Astrocyte (in vitro differentiated cells and primary cell): ENCODE results near the gene SAMD4B. TPM values are rescaled to one million over a fixed set of nuclear protein-coding genes. Genes with fewer than 3 reads are reported as not detected.

Experiments
- DNase-seq: peaks from one replicate; pipeline ENCODE4 v3.0.0-alpha.2; 2010; ENCODE audit warnings: low read depth
- FAIRE-seq: peaks from 2 replicates; lab custom pipeline; 2011; peaks lifted over from hg19 to GRCh38; lab: Jason Lieb, UNC
- H2AFZ ChIP-seq: 2 replicates; pipeline ENCODE4 v1.6.0; 2012; ENCODE audit warnings: low read depth, low read length, inconsistent platforms
- H3K27ac ChIP-seq: 2 replicates; pipeline ENCODE4 v1.5.1; 2011; ENCODE audit warnings: low read depth, low read length, inconsistent platforms
- H3K27me3 ChIP-seq: 2 replicates; pipeline ENCODE4 v1.6.0; 2011; ENCODE audit warnings: low read length, inconsistent platforms; ENCODE audit not compliant: insufficient read depth
- H3K36me3 ChIP-seq: 2 replicates; pipeline ENCODE4 v1.5.1; 2011; ENCODE audit warnings: low read length, inconsistent platforms; ENCODE audit not compliant: insufficient read depth
- H3K4me1 ChIP-seq: 2 replicates; pipeline ENCODE4 v1.5.1; 2011; ENCODE audit warnings: low read length, inconsistent platforms; ENCODE audit not compliant: insufficient read depth
- H3K4me2 ChIP-seq: 2 replicates; pipeline ENCODE4 v1.6.0; 2012; ENCODE audit warnings: low read length, inconsistent platforms
- H3K4me3 ChIP-seq: 2 replicates; pipeline ENCODE4 v1.5.1; 2011; ENCODE audit warnings: low read depth, mild to moderate bottlenecking, low read length, inconsistent platforms; ENCODE audit not compliant: insufficient read depth
- H3K79me2 ChIP-seq: 2 replicates; pipeline ENCODE4 v1.6.0; 2012; ENCODE audit warnings: mild to moderate bottlenecking, low read length, inconsistent platforms; ENCODE audit not compliant: insufficient read depth
- H3K9ac ChIP-seq: 2 replicates; pipeline ENCODE4 v1.6.0; 2012; ENCODE audit warnings: mild to moderate bottlenecking, low read length, inconsistent platforms
- H3K9me3 ChIP-seq: 2 replicates; pipeline ENCODE4 v1.5.1; 2012; ENCODE audit warnings: low read depth, mild to moderate bottlenecking, low read length, inconsistent platforms; ENCODE audit not compliant: insufficient read depth
- H4K20me1 ChIP-seq: 2 replicates; pipeline ENCODE4 v1.6.0; 2012; ENCODE audit warnings: low read length, inconsistent platforms; ENCODE audit not compliant: insufficient read depth
- H3K27ac Mint-ChIP-seq: one replicate; pipeline ENCODE4 v1.8.0; 2021; ENCODE audit warnings: mild to moderate bottlenecking, mixed read lengths; ENCODE audit not compliant: unreplicated experiment
- H3K27me3 Mint-ChIP-seq: one replicate; pipeline ENCODE4 v1.8.0; 2021; ENCODE audit warnings: low read depth, mixed read lengths; ENCODE audit not compliant: unreplicated experiment
- H3K36me3 Mint-ChIP-seq: one replicate; pipeline ENCODE4 v1.8.0; 2021; ENCODE audit warnings: low read depth, mixed read lengths; ENCODE audit not compliant: unreplicated experiment
- H3K4me1 Mint-ChIP-seq: one replicate; pipeline ENCODE4 v1.8.0; 2021; ENCODE audit warnings: low read depth, mixed read lengths; ENCODE audit not compliant: unreplicated experiment
- H3K4me3 Mint-ChIP-seq: one replicate; pipeline ENCODE4 v1.8.0; 2021; ENCODE audit warnings: mild to moderate bottlenecking, moderate library complexity, mixed read lengths; ENCODE audit not compliant: unreplicated experiment
- H3K9me3 Mint-ChIP-seq: one replicate; pipeline ENCODE4 v1.8.0; 2021; ENCODE audit warnings: mild to moderate bottlenecking, mixed read lengths; ENCODE audit not compliant: unreplicated experiment
- CTCF ChIP-seq: IDR thresholded peaks from 2 replicates; pipeline ENCODE4 v1.5.1; 2011; ENCODE audit warnings: low read depth, mild to moderate bottlenecking, inconsistent platforms, low read length, moderate library complexity; ENCODE audit not compliant: insufficient read depth
- EZH2 ChIP-seq: IDR thresholded peaks from 2 replicates; pipeline ENCODE4 v1.6.1; 2012; ENCODE audit warnings: mild to moderate bottlenecking, low read length, inconsistent platforms; ENCODE audit not compliant: insufficient read depth
- total RNA-seq: library from RNA; stranded (reverse); gene quantifications from 2 replicates; pipeline ENCODE4 v1.2.1, GENCODE V29; 2021

SAMD4B gene
- total RNA-seq, 1 donor from 2014 or later = 98.6 TPM

- peak overlapping the region; percentile 70 for H3K9ac ChIP-seq
- Mint-ChIP-seq H3K27ac (no peak overlapping the region), H3K4me1 (peaks cover 3% of the 10 kb centered on the region), H3K36me3 (peaks cover 41% of the 10 kb centered on the region), H3K9me3 (no peaks in the 10 kb centered on the region), H3K27me3 (no peaks in the 10 kb centered on the region), H3K4me3 (no peak overlapping the region)
- DNase-seq (peak; percentile 95), FAIRE-seq (no peak)
- H3K9me3 ChIP-seq = no peaks in the 10 kb centered on the region
- H3K36me3 ChIP-seq = peaks cover 39% of the 10 kb centered on the region
- H3K79me2 ChIP-seq = peaks cover 5% of the 10 kb centered on the region
- H3K4me3 ChIP-seq = no peak overlapping the region
- H3K4me2 ChIP-seq = peak overlapping the region; percentile 65
- H4K20me1 ChIP-seq = peaks cover 21% of the 10 kb centered on the region
- no peak for TF ChIP-seq CTCF
- TF ChIP-seq EZH2 = no peak
- H2AFZ ChIP-seq = no peak overlapping the region
- H3K27me3 ChIP-seq = no peaks in the 10 kb centered on the region
- peaks cover 15% of the 10 kb centered on the region for H3K4me1 ChIP-seq
- peak overlapping the region; percentile 83 for H3K27ac ChIP-seq
Observed at GRCh38 chr19:39372047-39372802, 30.0 kb downstream of the SAMD4B start.

- no peaks in the 10 kb centered on the region for H3K27me3 Mint-ChIP-seq
- Histone ChIP-seq H3K4me1 (peaks cover 15% of the 10 kb centered on the region), H3K79me2 (peaks cover 5% of the 10 kb centered on the region), H4K20me1 (peaks cover 21% of the 10 kb centered on the region), H3K36me3 (peaks cover 44% of the 10 kb centered on the region), H2AFZ (no peak overlapping the region), H3K9ac (peak overlapping the region; percentile 70), H3K4me3 (no peak overlapping the region), H3K27ac (peak overlapping the region; percentile 83), H3K9me3 (no peaks in the 10 kb centered on the region), H3K27me3 (no peaks in the 10 kb centered on the region), H3K4me2 (peak overlapping the region; percentile 65)
- H3K9me3 Mint-ChIP-seq = no peaks in the 10 kb centered on the region
- DNase-seq (no peak), FAIRE-seq (no peak)
- TF ChIP-seq EZH2 (no peak), CTCF (no peak)
- peaks cover 44% of the 10 kb centered on the region for H3K36me3 Mint-ChIP-seq
- peaks cover 3% of the 10 kb centered on the region for H3K4me1 Mint-ChIP-seq
- no peak overlapping the region for H3K27ac Mint-ChIP-seq
- H3K4me3 Mint-ChIP-seq = no peak overlapping the region
Observed at GRCh38 chr19:39372941-39373340, 30.7 kb downstream of the SAMD4B start.

GRCh38 chr19:39375929-39376328 is 33.7 kb downstream of the SAMD4B start:
- TF ChIP-seq CTCF (no peak), EZH2 (no peak)
- Histone ChIP-seq H3K27ac (no peak overlapping the region), H4K20me1 (peaks cover 16% of the 10 kb centered on the region), H3K79me2 (peaks cover 5% of the 10 kb centered on the region), H3K36me3 (peaks cover 41% of the 10 kb centered on the region), H3K4me2 (no peak overlapping the region), H3K4me3 (no peak overlapping the region), H3K9me3 (no peaks in the 10 kb centered on the region), H3K9ac (no peak overlapping the region), H3K4me1 (peaks cover 15% of the 10 kb centered on the region), H3K27me3 (no peaks in the 10 kb centered on the region), H2AFZ (no peak overlapping the region)
- no peaks in the 10 kb centered on the region for H3K27me3 Mint-ChIP-seq
- no peak for FAIRE-seq
- no peak overlapping the region for H3K27ac Mint-ChIP-seq
- peaks cover 3% of the 10 kb centered on the region for H3K4me1 Mint-ChIP-seq
- no peak overlapping the region for H3K4me3 Mint-ChIP-seq
- H3K36me3 Mint-ChIP-seq = peaks cover 41% of the 10 kb centered on the region
- DNase-seq = no peak
- H3K9me3 Mint-ChIP-seq = no peaks in the 10 kb centered on the region
